Hepatocyte (in vitro differentiated cells): ENCODE measurements around the gene TPRN. TPM values are rescaled to one million over a fixed set of nuclear protein-coding genes. Genes with fewer than 3 reads are reported as not detected.
A peak's percentile ranks its signal among the peaks of the same experiment; 100 is the strongest.

ENCODE experiments used
- DNase-seq: peaks from one replicate; pipeline ENCODE4 v3.0.0-alpha.2; 2016; ENCODE audit warnings: low spot score
- H2AFZ ChIP-seq: fragments of 200-600 bp; sonication (generic); 2 replicates; pipeline ENCODE4 v1.6.0; 2016; ENCODE audit warnings: antibody characterized with exemption, mild to moderate bottlenecking
- H3K27ac ChIP-seq: fragments of 200-600 bp; sonication (generic); 2 replicates; pipeline ENCODE4 v1.5.1; 2016; ENCODE audit warnings: mild to moderate bottlenecking
- H3K27me3 ChIP-seq: fragments of 200-600 bp; sonication (generic); 2 replicates; pipeline ENCODE4 v1.6.1; 2016
- H3K36me3 ChIP-seq: fragments of 200-600 bp; sonication (generic); replicated peaks from 2 replicates; pipeline ENCODE4 v1.5.1; 2016; ENCODE audit warnings: low read depth; ENCODE audit not compliant: insufficient read depth
- H3K4me1 ChIP-seq: fragments of 200-600 bp; sonication (generic); 2 replicates; pipeline ENCODE4 v1.5.1; 2016; ENCODE audit warnings: mild to moderate bottlenecking, moderate library complexity; ENCODE audit not compliant: insufficient read depth
- H3K4me2 ChIP-seq: fragments of 200-600 bp; sonication (generic); 2 replicates; pipeline ENCODE4 v1.6.0; 2016
- H3K4me3 ChIP-seq: fragments of 200-600 bp; sonication (generic); 2 replicates; pipeline ENCODE4 v1.5.1; 2016; ENCODE audit warnings: mild to moderate bottlenecking
- H3K79me2 ChIP-seq: fragments of 200-600 bp; sonication (generic); 2 replicates; pipeline ENCODE4 v1.6.0; 2017; ENCODE audit warnings: mild to moderate bottlenecking
- H3K9me2 ChIP-seq: fragments of 200-600 bp; sonication (generic); replicated peaks from 2 replicates; pipeline ENCODE4 v1.6.0; 2017; ENCODE audit warnings: mild to moderate bottlenecking; ENCODE audit not compliant: insufficient read depth
- H3K9me3 ChIP-seq: fragments of 200-600 bp; sonication (generic); 2 replicates; pipeline ENCODE4 v1.5.1; 2016; ENCODE audit warnings: low read depth, mild to moderate bottlenecking
- H4K20me1 ChIP-seq: fragments of 200-600 bp; sonication (generic); 2 replicates; pipeline ENCODE4 v1.6.0; 2016; ENCODE audit warnings: mild to moderate bottlenecking; ENCODE audit not compliant: insufficient read depth, poor library complexity, severe bottlenecking
- CTCF ChIP-seq: fragments of 200-600 bp; sonication (generic); IDR thresholded peaks from 2 replicates; pipeline ENCODE4 v1.5.1; 2016; ENCODE audit warnings: antibody characterized with exemption, mild to moderate bottlenecking; ENCODE audit not compliant: poor library complexity
- EZH2 ChIP-seq: fragments of 200-600 bp; sonication (generic); IDR thresholded peaks from 2 replicates; pipeline ENCODE4 v1.6.1; 2016; ENCODE audit warnings: antibody characterized with exemption, mild to moderate bottlenecking, borderline replicate concordance
- EZH2phosphoT487 ChIP-seq: fragments of 200-600 bp; sonication (generic); IDR thresholded peaks from one replicate; pipeline ENCODE4 v1.6.1; 2018; ENCODE audit warnings: antibody characterized with exemption, mild to moderate bottlenecking, low read depth, moderate library complexity; ENCODE audit not compliant: unreplicated experiment, severe bottlenecking
- WGBS: methylation state at CpG from one replicate; pipeline ENCODE4 v1.1.6; 2016; ENCODE audit warnings: low lambda C conversion rate; ENCODE audit errors: missing lambda C conversion rate; 5-methylcytosine and 5-hydroxymethylcytosine counted together
- polyA plus RNA-seq: library from polyadenylated mRNA; unstranded; fragments of >200 nt; fragmentation: Nextera tagmentation; extraction: Ambion mirVana; gene quantifications from 2 replicates; pipeline ENCODE4 v1.2.1, GENCODE V29; 2016
- total RNA-seq: library from RNA; depleted of rRNA; stranded (reverse); fragments of >200 nt; gene quantifications from 2 replicates; pipeline ENCODE4 v1.2.3, GENCODE V29; 2014

Gene TPRN
- total and polyA plus RNA-seq, 2 experiments from 2014 or later = 34.4 to 104 TPM

DNA sequence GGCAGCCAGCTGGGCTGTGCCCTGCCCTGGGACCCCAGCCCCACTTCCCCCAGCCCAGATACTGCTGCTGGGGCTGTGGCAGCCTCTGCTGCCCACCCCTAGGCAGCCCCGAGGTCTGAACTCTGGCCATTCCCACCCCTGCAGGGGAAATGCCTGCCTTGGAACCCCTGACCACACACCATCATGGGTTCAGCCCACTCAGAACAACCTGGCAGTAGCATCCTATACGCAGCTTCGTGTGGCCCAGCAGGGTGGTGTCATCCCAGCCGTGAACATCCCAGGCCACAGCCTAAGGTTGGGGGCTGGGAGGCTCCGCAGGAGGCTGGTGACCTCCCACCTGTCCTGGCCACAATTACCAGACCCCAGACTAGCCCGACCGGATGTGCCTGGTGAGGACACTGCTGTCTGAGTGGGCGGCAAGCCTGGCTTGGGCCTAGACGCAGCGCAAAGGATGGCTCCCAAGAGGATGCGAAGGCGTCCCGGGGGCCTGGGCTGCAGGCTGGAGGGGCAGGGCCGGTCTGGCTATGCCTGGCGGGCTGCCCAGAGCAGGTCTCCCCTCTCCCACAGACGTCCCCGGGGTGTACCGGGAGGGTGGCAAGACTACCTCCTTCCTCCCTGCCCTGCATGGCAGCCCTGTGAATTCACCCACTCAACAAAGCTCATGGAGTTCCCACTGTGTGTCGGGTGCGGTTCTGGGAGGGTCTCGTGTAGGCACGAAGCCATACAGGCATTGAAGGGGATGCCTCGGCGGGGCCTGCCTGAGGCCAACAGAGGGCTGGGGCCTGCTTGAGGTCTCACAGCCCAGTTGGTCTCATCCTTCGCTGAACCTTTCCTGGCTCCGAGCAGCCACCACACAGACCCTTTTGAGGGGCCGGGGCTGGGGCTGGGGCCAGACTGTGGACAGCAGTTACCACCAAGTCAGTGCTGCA, 28.7 kb upstream of the TPRN start:
- peak overlapping the region; percentile 50 for H3K4me2 ChIP-seq
- no peaks in the 10 kb centered on the region for H3K36me3 ChIP-seq
- no peaks in the 10 kb centered on the region for H3K9me3 ChIP-seq
- no peaks in the 10 kb centered on the region for H3K79me2 ChIP-seq
- no peak overlapping the region for H2AFZ ChIP-seq
- 90% methylated on average over 25 of the region's 27 CpGs for WGBS
- H3K9me2 ChIP-seq = no peaks in the 10 kb centered on the region
- no peak for DNase-seq
- H3K4me1 ChIP-seq = peaks cover 45% of the 10 kb centered on the region
- TF ChIP-seq EZH2phosphoT487 = no peak
- TF ChIP-seq CTCF = no peak
- TF ChIP-seq EZH2 = no peak
- no peak overlapping the region for H3K4me3 ChIP-seq
- no peaks in the 10 kb centered on the region for H3K27me3 ChIP-seq
- peak overlapping the region; percentile 87 for H3K27ac ChIP-seq
- H4K20me1 ChIP-seq = no peaks in the 10 kb centered on the region

DNA sequence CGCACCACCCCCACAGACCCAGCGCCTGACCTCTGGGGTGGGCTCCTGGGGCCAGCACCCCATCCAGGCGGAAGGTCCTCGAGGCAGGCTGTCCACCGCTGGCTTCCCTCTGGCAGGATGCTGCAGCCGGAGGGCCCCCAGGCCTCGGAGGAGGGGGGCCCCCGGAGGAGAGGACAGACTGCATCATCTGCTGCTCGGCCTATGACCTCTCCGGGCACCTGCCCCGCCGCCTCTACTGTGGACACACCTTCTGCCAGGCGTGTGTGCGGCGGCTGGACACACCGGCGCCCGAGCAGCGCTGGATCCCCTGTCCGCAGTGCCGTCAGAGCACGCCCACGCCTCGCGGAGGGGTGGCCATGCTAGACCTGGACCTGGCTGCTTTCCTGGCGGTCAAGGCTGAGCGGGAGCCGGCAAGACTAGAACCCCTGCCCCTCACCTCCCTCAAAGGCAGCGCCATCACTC, 28.0 kb upstream of the TPRN start:
- Histone ChIP-seq H3K27ac (no peak overlapping the region), H3K4me2 (peak overlapping the region; percentile 29), H3K79me2 (no peaks in the 10 kb centered on the region), H2AFZ (no peak overlapping the region), H3K36me3 (no peaks in the 10 kb centered on the region), H3K27me3 (no peaks in the 10 kb centered on the region), H3K4me1 (peaks cover 49% of the 10 kb centered on the region), H3K9me2 (no peaks in the 10 kb centered on the region), H3K4me3 (no peak overlapping the region), H3K9me3 (no peaks in the 10 kb centered on the region), H4K20me1 (no peaks in the 10 kb centered on the region)
- TF ChIP-seq EZH2phosphoT487 = no peak
- TF ChIP-seq EZH2 = no peak
- TF ChIP-seq CTCF = no peak
- DNase-seq = no peak
- WGBS = 90% methylated on average over 25 of the region's 29 CpGs

DNA sequence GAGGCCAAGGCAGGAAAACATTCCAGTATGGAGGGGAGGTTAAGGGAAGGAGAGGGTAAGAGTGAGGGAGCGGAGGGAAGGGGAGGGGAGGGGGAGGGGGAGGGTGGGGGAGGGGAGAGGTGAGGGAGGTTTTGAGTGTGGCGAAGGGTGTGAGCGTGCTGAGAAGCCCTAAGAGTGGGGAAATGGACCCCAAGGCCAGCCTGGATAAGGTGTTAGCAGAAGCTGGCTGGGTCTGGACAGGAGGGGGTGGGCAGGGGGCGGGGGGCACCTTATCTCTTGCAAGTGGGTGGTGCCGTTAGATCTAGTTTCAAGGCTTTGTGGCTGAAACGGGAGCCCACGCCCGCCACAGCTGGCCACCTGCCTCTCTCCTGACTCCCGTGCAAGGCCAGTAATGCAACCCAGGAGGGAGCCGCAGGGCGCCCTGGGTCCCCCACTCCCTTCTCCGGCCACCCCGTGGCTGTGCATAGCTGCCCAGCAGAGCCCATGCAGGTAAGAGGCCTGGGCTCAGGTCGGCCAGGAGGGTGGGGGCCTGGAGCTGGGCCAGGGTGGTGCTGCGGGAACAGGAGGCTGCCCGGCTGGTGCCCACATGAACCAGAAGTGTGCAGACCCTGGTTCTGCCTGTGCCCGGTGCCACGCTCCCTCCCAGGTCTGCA, 27.4 kb upstream of the TPRN start:
- Histone ChIP-seq H3K79me2 (no peaks in the 10 kb centered on the region), H3K4me3 (no peak overlapping the region), H3K9me2 (no peaks in the 10 kb centered on the region), H3K4me2 (peak overlapping the region; percentile 29), H4K20me1 (no peaks in the 10 kb centered on the region), H2AFZ (no peak overlapping the region), H3K36me3 (no peaks in the 10 kb centered on the region), H3K4me1 (peaks cover 50% of the 10 kb centered on the region), H3K27me3 (no peaks in the 10 kb centered on the region), H3K9me3 (no peaks in the 10 kb centered on the region), H3K27ac (no peak overlapping the region)
- no peak for DNase-seq
- WGBS = 64% methylated on average over 12 of the region's 18 CpGs
- TF ChIP-seq EZH2phosphoT487 (no peak), EZH2 (no peak), CTCF (no peak)
